Spleen (tissue), 11 donors: ENCODE data around the gene HGS. TPM values are rescaled to one million over a fixed set of nuclear protein-coding genes. Genes with fewer than 3 reads are reported as not detected.

Experiments used
- DNase-seq: peaks from one replicate; pipeline ENCODE4 v3.0.0-alpha.2; 2020
- H3K27ac ChIP-seq, 8 donors: fragments of 200-600 bp; sonication (generic) in 7 of 8; 1 replicate in 4 of 8; 2 replicates in 4 of 8; pipeline versions ENCODE4 v1.5.0 to v1.8.0; 2016 to 2021; ENCODE audit warnings: inconsistent platforms in 4 of 8, mild to moderate bottlenecking in 4 of 8, moderate library complexity in 1 of 8
- H3K27me3 ChIP-seq, 7 donors: fragments of 200-600 bp; sonication (generic) in 6 of 7; replicated peaks in 1 of 7; 1 replicate in 4 of 7; 2 replicates in 3 of 7; pipeline versions ENCODE4 v1.5.0 to v1.8.0; 2016 to 2021; ENCODE audit warnings: inconsistent platforms in 3 of 7, mild to moderate bottlenecking in 1 of 7
- H3K36me3 ChIP-seq, 6 donors: fragments of 200-600 bp; sonication (generic) in 5 of 6; 1 replicate in 4 of 6; 2 replicates in 2 of 6; pipeline versions ENCODE4 v1.5.0 to v1.8.0; 2016 to 2021; ENCODE audit warnings: inconsistent platforms in 2 of 6
- H3K4me1 ChIP-seq, 6 donors: fragments of 200-600 bp; sonication (generic) in 5 of 6; 1 replicate in 3 of 6; 2 replicates in 3 of 6; pipeline versions ENCODE4 v1.5.0 to v1.8.0; 2016 to 2021; ENCODE audit warnings: inconsistent platforms in 3 of 6
- H3K4me3 ChIP-seq, 8 donors: fragments of 200-600 bp; sonication (generic) in 7 of 8; 1 replicate in 4 of 8; 2 replicates in 4 of 8; pipeline versions ENCODE4 v1.5.0 to v1.8.0; 2016 to 2021; ENCODE audit warnings: inconsistent platforms in 4 of 8, mild to moderate bottlenecking in 4 of 8, moderate library complexity in 2 of 8
- H3K9me3 ChIP-seq, 8 donors: fragments of 200-600 bp; sonication (generic) in 7 of 8; 1 replicate in 4 of 8; 2 replicates in 4 of 8; pipeline versions ENCODE4 v1.5.0 to v1.8.0; 2016 to 2021; ENCODE audit warnings: inconsistent platforms in 4 of 8
- CTCF ChIP-seq, 11 experiments: fragments of 200-600 bp in 7 of 11; fragments of 450-650 bp in 4 of 11; sonication (generic) in 4 of 11; IDR thresholded peaks in 8 of 11; conservative IDR thresholded peaks in 3 of 11; 1 replicate in 7 of 11; 2 replicates in 4 of 11; pipeline versions ENCODE4 v1.4.0 to v1.8.0; 2016 to 2021; ENCODE audit warnings: antibody characterized with exemption in 11 of 11, inconsistent platforms in 4 of 11, mild to moderate bottlenecking in 1 of 11
- POLR2A ChIP-seq, 3 donors: fragments of 450-650 bp; IDR thresholded peaks; one replicate each; pipeline ENCODE4 v1.5.1; 2017; ENCODE audit warnings: antibody characterized with exemption in 3 of 3, mild to moderate bottlenecking in 1 of 3
- POLR2AphosphoS5 ChIP-seq, 3 donors: sonication (generic); formaldehyde crosslinking; IDR thresholded peaks; one replicate each; pipeline ENCODE4 v1.5.1; 2017; ENCODE audit warnings: antibody characterized with exemption in 3 of 3
- WGBS, 5 donors: extraction: QIAGEN DNeasy Blood & Tissue Kit in 3 of 5; methylation state at CpG; one replicate each; pipeline versions ENCODE4 v1.1.5 to v1.1.7; 2013 to 2018; 5-methylcytosine and 5-hydroxymethylcytosine counted together
- intact Hi-C: fragments of 100-400 bp; cut with DNase I; formaldehyde crosslinking; loops from one replicate; pipeline ENCODE4 v1.15.0; 2023; ENCODE audit warnings: low total_unique reads
- polyA plus RNA-seq, 3 donors: library from polyadenylated mRNA; stranded (reverse); fragments of 200-250 nt; gene quantifications; one replicate each; pipeline ENCODE4 v1.2.1, GENCODE V29; 2013
- total RNA-seq, 7 donors: library from RNA; depleted of rRNA in 3 of 7; stranded (reverse); fragments of >200 nt in 3 of 7; fragmentation: NEBNext Ultra II Directional in 4 of 7; extraction: Animal tissue kit (Norgen Biotek cat#: 25700) in 4 of 7; gene quantifications; one replicate each; pipeline versions ENCODE4 v1.1.0 to v1.2.1, GENCODE V29; 2016 to 2021
- donor health status: healthy with polysubstance abuse.
- donor health status: DM: no; HTN: no; CAD: no; lungs with moderate emphysema.
- donor health status: DM: no; HTN: no; CAD: no.
- donor health status: Bipolar disorder and iron deficiency.
- donor health status: healthy.
- donor health status: DM: no; HTN: no; CAD: no.
- donor health status: DM: yes; HTN: yes; CAD: no.

Gene HGS
- total and polyA plus RNA-seq, 10 donors = 61.3 to 134 (median 106) TPM

- intact Hi-C loops = no loop called here
- peak; percentile 99 for DNase-seq
- peaks cover 0 to 78% (median 66%) of the 10 kb centered on the region in 6 donors for H3K36me3 ChIP-seq
Observed at GRCh38 chr17:81702934-81703746, 19.3 kb downstream of the HGS start, which contains the start of gene MRPL12. Gene MRPL12, plus strand, starts transcription at chr17:81703367. Its CDS starts 135 bp downstream, at chr17:81703502.

GRCh38 chr17:81703747-81704654 is 20.2 kb downstream of the HGS start:
- DNase-seq = peak; percentile 76

More at GRCh38 chr17:81702934-81703746, 19.3 kb downstream of the HGS start, which contains the start of gene MRPL12:
- H3K4me1 ChIP-seq = peaks cover 22 to 52% (median 39%) of the 10 kb centered on the region in 6 donors
- no peaks in the 10 kb centered on the region for H3K27me3 ChIP-seq
- peak within 1 kb of the TSS; percentile 77 to 98 (median 92) for H3K4me3 ChIP-seq
- 0 to 1% (median 1%) methylated on average over 23 to 102 of the region's 102 CpGs for WGBS, 5 donors
- peak in 2 of 3 donors; percentile 46 to 63 for TF ChIP-seq POLR2A (IDR thresholded peaks at IDR 0.05)
- TF ChIP-seq CTCF (IDR thresholded peaks at IDR 0.05 in 8 of 11, conservative IDR thresholded peaks at IDR 0.05 in 3 of 11) = peak; percentile 11 to 79 (median 49)
- peak; percentile 98 for TF ChIP-seq POLR2AphosphoS5 (IDR thresholded peaks at IDR 0.05)
- H3K9me3 ChIP-seq = no peaks in the 10 kb centered on the region
- H3K27ac ChIP-seq = peak within 1 kb of the TSS; percentile 89 to 98 (median 96)

GRCh38 chr17:81705518-81706231 is 21.9 kb downstream of the HGS start:
- DNase-seq = peak; percentile 59
- H3K4me1 ChIP-seq = peaks cover 28 to 56% (median 44%) of the 10 kb centered on the region in 6 donors
- H3K4me3 ChIP-seq = no peak overlapping the region
- no peak for TF ChIP-seq POLR2A (IDR thresholded peaks at IDR 0.05)
- H3K36me3 ChIP-seq = peaks cover 0 to 62% (median 43%) of the 10 kb centered on the region in 6 donors
- 92 to 96% (median 94%) methylated on average over 30 of the region's 30 CpGs for WGBS, 5 donors
- H3K27me3 ChIP-seq = no peaks in the 10 kb centered on the region
- H3K27ac ChIP-seq = no peak overlapping the region
- intact Hi-C loops = no loop called here
- H3K9me3 ChIP-seq = no peaks in the 10 kb centered on the region

More at GRCh38 chr17:81703747-81704654, 20.2 kb downstream of the HGS start:
- H3K4me3 ChIP-seq = peak overlapping the region; percentile 77 to 98 (median 92)
- intact Hi-C loops = no loop called here
- TF ChIP-seq POLR2A (IDR thresholded peaks at IDR 0.05) (no peak), CTCF (IDR thresholded peaks at IDR 0.05 in 8 of 11, conservative IDR thresholded peaks at IDR 0.05 in 3 of 11) (no peak), POLR2AphosphoS5 (IDR thresholded peaks at IDR 0.05) (no peak)
- H3K27ac ChIP-seq = peak overlapping the region; percentile 89 to 98 (median 96)
- WGBS, 5 donors = 26 to 38% (median 32%) methylated on average over 18 to 27 of the region's 27 CpGs
- no peaks in the 10 kb centered on the region for H3K9me3 ChIP-seq
- peaks cover 0 to 78% (median 58%) of the 10 kb centered on the region in 6 donors for H3K36me3 ChIP-seq
- H3K27me3 ChIP-seq = no peaks in the 10 kb centered on the region
- peaks cover 22 to 52% (median 39%) of the 10 kb centered on the region in 6 donors for H3K4me1 ChIP-seq

- Histone ChIP-seq H3K4me1 (peaks cover 30 to 56% (median 44%) of the 10 kb centered on the region in 6 donors), H3K9me3 (no peaks in the 10 kb centered on the region), H3K27ac (no peak overlapping the region), H3K4me3 (no peak overlapping the region), H3K27me3 (no peaks in the 10 kb centered on the region), H3K36me3 (peaks cover 0 to 57% (median 37%) of the 10 kb centered on the region in 6 donors)
- intact Hi-C loops = no loop called here
- DNase-seq = peak; percentile 58
- TF ChIP-seq POLR2AphosphoS5 (IDR thresholded peaks at IDR 0.05) = peak in 1 of 3 donors; percentile 3
- TF ChIP-seq CTCF (IDR thresholded peaks at IDR 0.05 in 8 of 11, conservative IDR thresholded peaks at IDR 0.05 in 3 of 11) = no peak
- WGBS, 5 donors = 92 to 98% (median 95%) methylated on average over 17 of the region's 17 CpGs
Observed at GRCh38 chr17:81706232-81706611, 22.4 kb downstream of the HGS start.
